Smooth muscle cell of the brain vasculature (primary cell): ENCODE data around the gene IGF1.

ENCODE experiments used
- DNase-seq: peaks from one replicate; pipeline ENCODE4 v3.0.0-alpha.2; 2012; ENCODE audit warnings: low read depth, low spot score

Gene IGF1

DNA sequence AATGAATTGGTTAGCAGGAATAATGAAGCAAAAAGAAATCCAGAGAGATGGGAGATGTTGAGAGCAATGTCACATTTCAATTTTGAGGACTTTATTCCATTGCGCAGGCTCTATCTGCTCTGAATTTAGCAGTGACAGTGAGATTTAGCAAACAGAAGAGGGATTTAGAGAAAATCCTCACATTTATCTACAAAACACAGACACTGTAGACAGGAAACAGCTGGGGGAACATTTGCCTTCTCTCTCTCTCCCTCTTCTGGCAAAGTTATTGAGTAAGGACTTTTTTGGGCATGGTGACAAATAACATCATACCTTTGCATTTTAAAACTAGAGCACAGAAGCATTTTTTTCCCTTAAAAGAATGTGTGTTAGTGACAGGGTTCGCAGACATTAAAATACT, at the start of gene IGF1:
IGF1 (minus strand) TSS at position 158 of the 400 bp plus-strand sequence. CDS start 182 bp downstream, outside the sequence.
- no peak for DNase-seq

DNA sequence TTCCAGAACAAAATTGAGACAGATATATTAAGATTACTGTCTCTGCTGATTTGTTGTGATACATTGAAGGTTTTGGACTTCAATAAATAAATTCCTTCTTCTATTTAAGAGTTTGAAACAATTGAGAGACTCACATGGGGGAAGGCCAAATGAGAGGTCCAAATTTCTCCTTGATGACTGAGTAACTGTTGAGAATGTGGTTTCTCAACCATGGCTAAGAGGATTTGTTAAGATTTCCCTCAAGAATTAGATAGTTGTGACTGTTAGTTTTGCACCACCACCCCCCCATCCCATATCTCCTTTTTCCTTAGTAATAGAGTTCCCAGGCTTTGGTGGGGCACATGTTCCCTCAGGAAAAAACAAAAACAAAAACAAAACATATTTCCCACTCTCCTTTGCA, 47.7 kb upstream of the IGF1 start:
- no peak for DNase-seq

- no peak for DNase-seq
Observed at GRCh38 chr12:102527171-102527720, 46.9 kb upstream of the IGF1 start.

GRCh38 chr12:102526656-102527055, 46.3 kb upstream of the IGF1 start:
- DNase-seq: no peak

DNA sequence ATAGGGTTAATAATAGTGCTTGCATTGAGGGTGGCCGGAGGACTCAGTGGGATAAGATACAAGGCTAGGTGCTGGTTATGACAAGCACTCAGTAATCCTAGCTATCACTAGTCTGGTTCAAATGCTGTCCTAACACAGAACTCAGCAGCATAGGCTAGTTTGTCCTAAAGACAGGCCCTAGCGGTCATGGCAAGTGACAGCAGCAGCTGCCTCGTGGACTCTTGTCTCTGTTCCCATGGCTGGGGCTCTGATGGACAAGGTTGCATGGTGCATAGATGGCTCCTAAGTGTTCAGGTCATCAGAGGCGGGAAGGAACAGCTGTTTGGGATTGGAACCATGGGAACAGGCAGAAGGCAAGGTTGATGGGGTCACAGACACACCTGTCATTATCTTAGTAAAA, 42.4 kb upstream of the IGF1 start:
- DNase-seq: no peak

GRCh38 chr12:102521662-102522277, 41.4 kb upstream of the IGF1 start:
- DNase-seq: no peak

- no peak for DNase-seq
Observed at GRCh38 chr12:102518871-102519270, 38.5 kb upstream of the IGF1 start.

- DNase-seq: no peak
Observed at GRCh38 chr12:102514696-102515095, 34.3 kb upstream of the IGF1 start.

GRCh38 chr12:102513739-102514138, 33.4 kb upstream of the IGF1 start:
- DNase-seq: no peak

DNA sequence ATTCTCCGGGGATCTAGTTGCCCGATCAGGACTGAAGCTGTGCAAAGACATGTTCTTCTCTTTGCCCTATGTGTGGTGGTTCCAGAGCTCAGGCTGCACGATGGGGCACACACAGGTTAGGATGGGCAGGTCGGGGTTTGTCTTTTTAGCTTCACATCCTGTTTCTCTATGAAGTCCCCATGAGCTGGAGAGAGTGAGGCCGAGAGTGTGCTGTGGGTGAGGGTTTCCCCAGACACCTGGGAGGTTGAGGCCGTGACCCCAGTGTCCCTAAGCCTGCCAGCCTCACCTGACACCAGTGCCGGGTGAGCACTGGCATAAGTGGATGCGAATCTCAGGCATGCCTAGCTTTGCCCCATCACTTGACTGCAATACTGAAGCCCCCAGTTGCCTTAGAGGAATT, 32.9 kb upstream of the IGF1 start:
- DNase-seq: no peak

DNA sequence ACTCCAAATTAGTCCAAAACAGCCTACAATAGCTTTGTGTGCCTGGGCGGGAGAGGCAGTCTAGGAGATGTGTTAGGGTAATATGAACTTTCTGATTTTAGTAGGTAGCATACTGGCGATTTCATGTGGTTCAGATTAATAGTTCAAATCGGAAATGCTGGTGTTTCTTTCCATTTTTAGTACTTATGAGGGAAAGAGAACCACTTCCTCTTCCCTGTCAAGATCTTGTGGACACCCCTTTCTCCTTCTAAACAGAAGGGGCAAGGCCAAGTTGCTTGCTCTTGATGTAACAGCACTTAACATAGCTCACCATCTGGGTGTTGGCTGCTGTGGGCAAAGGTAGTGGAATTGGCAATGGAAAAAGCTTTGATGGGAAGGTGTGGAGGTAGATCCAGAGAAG, 32.2 kb upstream of the IGF1 start:
- no peak for DNase-seq

GRCh38 chr12:102511575-102511974, 31.2 kb upstream of the IGF1 start:
- DNase-seq: no peak

DNA sequence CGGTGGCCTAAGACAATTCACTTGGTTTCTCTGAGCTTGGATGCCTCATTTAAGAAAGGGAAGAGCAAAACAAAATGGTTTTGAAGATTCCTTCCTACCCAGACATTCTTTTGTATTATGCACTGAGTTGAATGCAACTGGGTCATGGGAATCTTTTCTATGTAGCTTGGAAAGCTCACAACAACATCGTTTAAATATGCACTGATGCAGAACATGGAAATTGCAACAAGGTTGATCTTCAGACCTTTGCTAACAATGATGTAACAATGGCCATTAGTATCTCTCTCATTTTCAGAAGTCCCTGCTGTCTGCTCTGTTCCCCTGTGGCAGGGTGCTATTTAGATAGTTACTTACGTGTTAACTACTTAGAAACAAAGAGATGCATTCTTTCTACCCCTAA, 30.1 kb upstream of the IGF1 start:
- DNase-seq: no peak

DNA sequence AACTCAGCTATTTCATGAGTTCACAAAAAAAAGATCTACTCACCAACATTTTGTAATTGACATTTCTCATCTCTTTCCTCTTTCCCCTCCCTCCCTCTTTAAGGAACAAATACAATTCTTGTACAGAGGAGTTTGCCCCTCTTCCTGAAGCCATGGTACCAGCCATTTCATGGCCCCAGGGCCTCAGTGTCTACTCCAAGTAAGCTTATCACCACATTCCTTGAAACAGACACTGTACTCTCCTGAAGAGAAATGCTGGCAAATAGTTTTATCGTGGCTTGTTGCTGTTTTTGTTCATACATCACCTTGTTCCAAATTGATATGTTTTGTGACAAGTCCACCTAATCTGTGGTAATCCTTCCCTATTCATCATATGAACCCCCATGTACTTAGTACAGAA, 29.7 kb upstream of the IGF1 start:
- DNase-seq: no peak

- DNase-seq: no peak
Observed at GRCh38 chr12:102509123-102509626, 28.8 kb upstream of the IGF1 start.

DNA sequence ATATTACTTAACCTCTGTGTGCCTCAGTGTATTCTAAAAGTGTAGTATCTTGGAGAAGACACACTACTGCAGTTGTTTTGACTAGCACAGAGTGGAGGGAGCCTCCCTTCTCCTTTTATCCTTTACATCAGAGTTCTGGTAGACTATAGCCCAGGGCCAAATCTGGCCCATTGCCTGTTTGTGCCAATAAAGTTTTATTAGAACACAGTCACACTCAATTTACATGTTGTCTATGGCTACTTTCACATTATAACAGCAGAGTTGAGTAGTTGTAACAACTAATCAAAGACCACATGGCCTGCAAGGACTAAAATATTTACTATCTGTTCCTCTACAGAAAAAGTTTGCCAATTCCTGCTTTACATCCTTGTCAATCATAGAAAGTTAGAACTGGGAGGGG, 27.7 kb upstream of the IGF1 start:
- DNase-seq: no peak

DNA sequence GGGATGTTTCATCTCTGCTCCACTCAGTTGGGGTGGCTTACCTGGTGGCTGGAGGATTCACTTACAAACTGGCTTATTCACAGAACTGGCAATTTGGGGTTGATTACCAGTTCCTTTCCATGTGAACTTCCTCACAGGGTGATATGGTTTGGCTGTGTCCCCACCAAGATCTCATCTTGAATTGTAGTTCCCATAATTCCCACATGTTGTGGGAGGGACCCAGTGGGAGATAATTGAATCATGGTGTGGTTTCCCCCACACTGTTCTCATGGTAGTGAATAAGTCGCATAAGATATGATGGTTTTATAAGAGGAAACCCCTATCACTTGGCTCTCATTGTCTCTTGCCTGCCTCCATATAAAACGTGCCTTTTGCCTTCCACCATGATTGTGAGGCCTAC, 26.9 kb upstream of the IGF1 start:
- no peak for DNase-seq

- no peak for DNase-seq
Observed at GRCh38 chr12:102504871-102505270, 24.5 kb upstream of the IGF1 start.

GRCh38 chr12:102504280-102504679, 23.9 kb upstream of the IGF1 start:
- DNase-seq: no peak

- DNase-seq: no peak
Observed at GRCh38 chr12:102503831-102504230, 23.5 kb upstream of the IGF1 start.

- DNase-seq: no peak
Observed at GRCh38 chr12:102503056-102503681, 22.8 kb upstream of the IGF1 start.

GRCh38 chr12:102501773-102502172, 21.4 kb upstream of the IGF1 start:
- no peak for DNase-seq

- DNase-seq: no peak
Observed at GRCh38 chr12:102498471-102498870, 18.1 kb upstream of the IGF1 start.
